H1 (cell line): ENCODE data around the gene RBBP6. TPM values are rescaled to one million over a fixed set of nuclear protein-coding genes. Genes with fewer than 3 reads are reported as not detected.

ENCODE experiments used
- CTCF ChIA-PET: fragments of 300-600 bp; sonication (Branson Sonifier 250); formaldehyde crosslinking; loops from one replicate; lab custom pipeline; 2021; ENCODE audit not compliant: partially characterized antibody; lab: Charles Lee
- POLR2A ChIA-PET: fragments of 300-600 bp; sonication (Branson Sonifier 250); formaldehyde crosslinking; loops from one replicate; lab custom pipeline; 2021; ENCODE audit warnings: inconsistent platforms; ENCODE audit not compliant: partially characterized antibody; lab: Charles Lee
- DNase-seq, 2 experiments: peaks; one replicate each; pipeline versions ENCODE4 v3.0.0 to v3.0.0-alpha.2; 2010 to 2022; ENCODE audit warnings: low spot score in 2 of 2, low read depth in 1 of 2, mixed read lengths in 1 of 2
- FAIRE-seq: peaks from 2 replicates; lab custom pipeline; 2011; peaks lifted over from hg19 to GRCh38; lab: Jason Lieb, UNC
- H2AFZ ChIP-seq: 2 replicates; pipeline ENCODE4 v1.8.1; 2012; ENCODE audit warnings: low read length, inconsistent platforms
- H2AK5ac ChIP-seq: 2 replicates; pipeline ENCODE4 v1.6.1; 2013; ENCODE audit warnings: low read depth, low read length
- H2BK120ac ChIP-seq: replicated peaks from 2 replicates; pipeline ENCODE3; 2013; ENCODE audit warnings: low read depth, low read length, inconsistent platforms
- H2BK12ac ChIP-seq: 2 replicates; pipeline ENCODE4 v1.6.1; 2013; ENCODE audit warnings: low read depth, low read length
- H2BK15ac ChIP-seq: 2 replicates; pipeline ENCODE4 v1.6.1; 2013; ENCODE audit warnings: low read length
- H2BK20ac ChIP-seq: 2 replicates; pipeline ENCODE4 v1.6.1; 2013; ENCODE audit warnings: low read length
- H2BK5ac ChIP-seq: 2 replicates; pipeline ENCODE4 v1.6.1; 2013; ENCODE audit warnings: low read depth, low read length
- H3K14ac ChIP-seq: 2 replicates; pipeline ENCODE4 v1.6.1; 2013; ENCODE audit warnings: inconsistent platforms; ENCODE audit not compliant: insufficient read length
- H3K18ac ChIP-seq: 2 replicates; pipeline ENCODE4 v1.6.1; 2013; ENCODE audit warnings: low read length; ENCODE audit errors: extremely low read depth
- H3K23ac ChIP-seq: 2 replicates; pipeline ENCODE4 v1.6.1; 2013; ENCODE audit warnings: inconsistent platforms; ENCODE audit not compliant: insufficient read length
- H3K23me2 ChIP-seq: 2 replicates; pipeline ENCODE4 v1.6.1; 2013; ENCODE audit warnings: low read depth, low read length
- H3K27ac ChIP-seq: 2 replicates; pipeline ENCODE4 v1.6.1; 2011; ENCODE audit warnings: low read depth, low read length, inconsistent platforms
- H3K27me3 ChIP-seq, 4 experiments: replicated peaks in 1 of 4; 1 replicate in 1 of 4; 2 replicates in 3 of 4; pipeline versions ENCODE4 v1.6.1 to v1.8.1; 2011 to 2013; ENCODE audit warnings: low read length in 3 of 4, mild to moderate bottlenecking in 3 of 4, inconsistent platforms in 2 of 4, mixed read lengths in 2 of 4, moderate library complexity in 1 of 4; ENCODE audit not compliant: control insufficient read depth in 3 of 4, insufficient read depth in 3 of 4; ENCODE audit errors: extremely low read depth in 1 of 4
- H3K36me3 ChIP-seq, 4 experiments: 2 replicates each; pipeline versions ENCODE4 v1.6.1 to v1.8.1; 2011 to 2013; ENCODE audit warnings: mild to moderate bottlenecking in 4 of 4, low read length in 3 of 4, moderate library complexity in 2 of 4, control low read depth in 1 of 4, inconsistent platforms in 1 of 4; ENCODE audit not compliant: insufficient read depth in 4 of 4, control insufficient read depth in 2 of 4
- H3K4ac ChIP-seq: replicated peaks from 2 replicates; pipeline ENCODE3; 2013; ENCODE audit warnings: low read length, low read depth, mixed read lengths, inconsistent platforms; ENCODE audit not compliant: insufficient read length
- H3K4me1 ChIP-seq, 4 experiments: replicated peaks in 1 of 4; 1 replicate in 1 of 4; 2 replicates in 3 of 4; pipeline versions ENCODE4 v1.6.1 to v1.8.1; 2011 to 2013; ENCODE audit warnings: low read length in 3 of 4, inconsistent platforms in 2 of 4, mixed read lengths in 1 of 4; ENCODE audit not compliant: insufficient read depth in 4 of 4, control insufficient read depth in 3 of 4
- H3K4me2 ChIP-seq, 2 experiments: 2 replicates each; pipeline versions ENCODE4 v1.6.1 to v1.8.1; 2011 to 2013; ENCODE audit warnings: low read depth in 2 of 2, low read length in 2 of 2, control low read depth in 1 of 2, inconsistent platforms in 1 of 2, mild to moderate bottlenecking in 1 of 2; ENCODE audit not compliant: insufficient read depth in 1 of 2
- H3K4me3 ChIP-seq, 4 experiments: fragments of 200-600, 300-600 bp in 1 of 4; sonication (generic), shearing (Covaris generic), sonication (Bioruptor Twin) in 1 of 4; 2 replicates each; pipeline versions ENCODE4 v1.5.1 to v1.8.1; 2011 to 2016; ENCODE audit warnings: low read length in 4 of 4, low read depth in 3 of 4, control low read depth in 2 of 4, inconsistent platforms in 2 of 4, mild to moderate bottlenecking in 2 of 4, mixed read lengths in 1 of 4, moderate library complexity in 1 of 4; ENCODE audit not compliant: insufficient read depth in 2 of 4; ENCODE audit errors: extremely low read depth in 1 of 4
- H3K56ac ChIP-seq: replicated peaks from 2 replicates; pipeline ENCODE3; 2013; ENCODE audit warnings: low read depth, mild to moderate bottlenecking, mixed read lengths, low read length, inconsistent platforms; ENCODE audit not compliant: insufficient read length
- H3K79me1 ChIP-seq: 2 replicates; pipeline ENCODE4 v1.6.1; 2013; ENCODE audit warnings: low read depth, low read length, control low read depth
- H3K79me2 ChIP-seq, 2 experiments: 2 replicates each; pipeline versions ENCODE4 v1.6.1 to v1.8.1; 2012 to 2013; ENCODE audit warnings: low read length in 2 of 2, mild to moderate bottlenecking in 2 of 2, inconsistent platforms in 1 of 2; ENCODE audit not compliant: insufficient read depth in 2 of 2, control insufficient read depth in 1 of 2
- H3K9ac ChIP-seq, 4 experiments: replicated peaks in 1 of 4; 1 replicate in 1 of 4; 2 replicates in 3 of 4; pipeline versions ENCODE4 v1.6.1 to v1.8.1; 2011 to 2013; ENCODE audit warnings: low read depth in 3 of 4, low read length in 3 of 4, control low read depth in 2 of 4, mild to moderate bottlenecking in 2 of 4, moderate library complexity in 2 of 4, inconsistent platforms in 1 of 4; ENCODE audit errors: extremely low read depth in 1 of 4
- H3K9me3 ChIP-seq, 2 experiments: 2 replicates each; pipeline versions ENCODE4 v1.6.1 to v1.8.1; 2012 to 2013; ENCODE audit warnings: mild to moderate bottlenecking in 2 of 2, moderate library complexity in 2 of 2, control low read depth in 1 of 2, inconsistent platforms in 1 of 2, low read depth in 1 of 2, low read length in 1 of 2, mixed read lengths in 1 of 2; ENCODE audit not compliant: insufficient read depth in 2 of 2
- H4K20me1 ChIP-seq, 2 experiments: replicated peaks in 1 of 2; 2 replicates each; pipeline versions ENCODE3 to v1.8.1; 2011 to 2013; ENCODE audit warnings: inconsistent platforms in 2 of 2, low read length in 2 of 2, mild to moderate bottlenecking in 1 of 2; ENCODE audit not compliant: insufficient read depth in 2 of 2, control insufficient read depth in 1 of 2
- H4K5ac ChIP-seq: 2 replicates; pipeline ENCODE4 v1.6.1; 2013; ENCODE audit warnings: low read length, low read depth, mixed read lengths, inconsistent platforms; ENCODE audit not compliant: insufficient read length
- H4K8ac ChIP-seq: 2 replicates; pipeline ENCODE4 v1.8.0; 2013; ENCODE audit warnings: mild to moderate bottlenecking, moderate library complexity, low read length, inconsistent platforms; ENCODE audit not compliant: insufficient read depth; ENCODE audit errors: extremely low read depth
- H4K91ac ChIP-seq: replicated peaks from 2 replicates; pipeline ENCODE3; 2013; ENCODE audit warnings: low read length, mixed read lengths, inconsistent platforms; ENCODE audit not compliant: insufficient read length
- WGBS, 2 experiments: shearing (Covaris generic) in 1 of 2; methylation state at CpG; one replicate each; pipeline versions ENCODE4 v1.1.6 to v1.1.7; 2013 to 2015; ENCODE audit warnings: low lambda C conversion rate in 2 of 2, mixed read lengths in 2 of 2, inconsistent platforms in 1 of 2, low coverage in 1 of 2, missing lambda C conversion rate in 1 of 2; ENCODE audit not compliant: insufficient replicate concordance in 2 of 2, insufficient coverage in 1 of 2, insufficient read length in 1 of 2; ENCODE audit errors: extremely low coverage in 1 of 2, missing lambda C conversion rate in 1 of 2; 5-methylcytosine and 5-hydroxymethylcytosine counted together
- polyA plus RNA-seq, 7 experiments: library from polyadenylated mRNA; depleted of rRNA in 3 of 7; stranded (reverse) in 5 of 7; unstranded in 2 of 7; fragments of >200 nt in 5 of 7; fragments of 200-250 nt in 2 of 7; gene quantifications; 1 replicate in 5 of 7; 2 replicates in 1 of 7; 4 replicates in 1 of 7; pipeline versions ENCODE4 v1.2.1 to v1.2.3, GENCODE V29; 2011 to 2013; ENCODE audit warnings: missing spikeins in 2 of 7, mixed read lengths in 2 of 7
- total RNA-seq: library from RNA; stranded (reverse); fragmentation: NEBNext Ultra II Directional; extraction: Animal tissue kit (Norgen Biotek cat#: 25700); gene quantifications from 2 replicates; pipeline ENCODE4 v1.2.1, GENCODE V29; 2021

RBBP6 gene
- total and polyA plus RNA-seq, 2 of the 8 experiments (the other 6 are each of a cell fraction or from before 2014, with no cell fraction given): 22.5 to 54.5 TPM

GRCh38 chr16:24524855-24525677 is 14.3 kb upstream of the RBBP6 start:
- Histone ChIP-seq H3K56ac (no peak overlapping the region), H4K5ac (no peak overlapping the region), H2BK12ac (no peak overlapping the region), H2BK20ac (no peak overlapping the region), H4K20me1 (no peaks in the 10 kb centered on the region), H2AFZ (no peak overlapping the region), H3K79me2 (no peaks in the 10 kb centered on the region), H4K8ac (no peak overlapping the region), H2BK15ac (no peak overlapping the region), H3K9ac (no peak overlapping the region), H3K79me1 (no peaks in the 10 kb centered on the region), H2BK5ac (no peak overlapping the region), H3K27ac (no peak overlapping the region), H2BK120ac (no peak overlapping the region), H3K4me1 (no peaks in the 10 kb centered on the region), H3K36me3 (no peaks in the 10 kb centered on the region), H3K23me2 (no peaks in the 10 kb centered on the region), H4K91ac (no peak overlapping the region), H3K4ac (no peak overlapping the region), H3K4me3 (no peak overlapping the region), H3K27me3 (no peaks in the 10 kb centered on the region), H3K9me3 (no peaks in the 10 kb centered on the region), H2AK5ac (no peak overlapping the region), H3K14ac (no peak overlapping the region), H3K4me2 (no peak overlapping the region), H3K23ac (no peak overlapping the region), H3K18ac (no peak overlapping the region)
- DNase-seq: no peak
- 94% methylated on average over 4 of the region's 4 CpGs; no CpG with 5 or more reads in 1 of the 2 experiments for WGBS, 2 experiments
- ChIA-PET POLR2A (interaction anchor here (1.4 to 2.3 kb wide), 2 partner anchors 14 kb away, joined by 3 to 7 read pairs; partner anchors contain the start of gene RBBP6), CTCF (interaction anchor here (0.6 to 2.5 kb wide), 7 partner anchors 8 to 481 kb away, joined by 3 to 10 read pairs (median 4); no protein-coding TSS in a partner anchor)
- no peak for FAIRE-seq
